K562 (cell line): ENCODE data around the gene SLC6A8. TPM values are rescaled to one million over a fixed set of nuclear protein-coding genes. Genes with fewer than 3 reads are reported as not detected.
A peak's percentile ranks its signal among the peaks of the same experiment; 100 is the strongest.

Experiments
- GTF2F1 ChIP-seq: IDR thresholded peaks from 2 replicates; pipeline ENCODE4 v1.6.1; 2011; ENCODE audit warnings: low read depth, low read length, improper control_type of control experiment
- HMG20B ChIP-seq: fragments of 250-450 bp; sonication (Bioruptor Pico); IDR thresholded peaks from 2 replicates; pipeline ENCODE4 v1.5.0; 2021; ENCODE audit warnings: mild to moderate bottlenecking
- L3MBTL2 ChIP-seq: fragments of 450-650 bp; IDR thresholded peaks from 2 replicates; pipeline ENCODE4 v1.6.1; 2016; ENCODE audit warnings: mild to moderate bottlenecking, moderate library complexity
- MIER1 ChIP-seq: fragments of 450-650 bp; IDR thresholded peaks from 2 replicates; pipeline ENCODE4 v1.6.1; 2016; ENCODE audit warnings: antibody characterized with exemption, mild to moderate bottlenecking, low read depth
- MTF1 ChIP-seq: fragments of 250-450 bp; sonication (Bioruptor Pico); IDR thresholded peaks from 2 replicates; pipeline ENCODE4 v1.9.0; 2021; ENCODE audit warnings: moderate library complexity, mild to moderate bottlenecking, inconsistent platforms, borderline replicate concordance
- SMARCC2 ChIP-seq: fragments of 450-650 bp; IDR thresholded peaks from 2 replicates; pipeline ENCODE4 v1.6.1; 2017; ENCODE audit warnings: antibody characterized with exemption, moderate library complexity, mild to moderate bottlenecking, low read depth
- SREBF2 ChIP-seq: sonication (generic); formaldehyde crosslinking; IDR thresholded peaks from 2 replicates; pipeline ENCODE4 v1.4.0; 2020; ENCODE audit warnings: mild to moderate bottlenecking, missing genetic modification reagents
- TCF7 ChIP-seq: sonication (generic); IDR thresholded peaks from 2 replicates; pipeline ENCODE4 v1.6.1; 2016; ENCODE audit warnings: antibody characterized with exemption, borderline replicate concordance
- ZNF507 ChIP-seq: conservative IDR thresholded peaks from 2 replicates; pipeline ENCODE4 v1.6.1; 2017; ENCODE audit warnings: missing genetic modification characterization, missing compliant biosample characterization
- polyA plus RNA-seq, 8 experiments: library from polyadenylated mRNA; depleted of rRNA in 4 of 8; stranded (reverse) in 5 of 8; unstranded in 3 of 8; fragments of >200 nt; fragmentation: Nextera tagmentation in 2 of 8; fragmentation: Illumina TruSeq in 1 of 8; extraction: Ambion mirVana in 2 of 8; extraction: Trizol in 1 of 8; gene quantifications; 2 replicates each; pipeline versions ENCODE4 v1.2.1 to v1.2.3, GENCODE V29; 2011 to 2014; ENCODE audit warnings: inconsistent platforms in 1 of 8, missing spikeins in 1 of 8
- total RNA-seq, 7 experiments: library from RNA; depleted of rRNA in 6 of 7; stranded (reverse); fragments of >200 nt in 6 of 7; fragmentation: Illumina TruSeq in 2 of 7; extraction: Trizol in 2 of 7; gene quantifications; 2 replicates each; pipeline versions ENCODE4 v1.2.1 to v1.2.3, GENCODE V29; 2011 to 2021; ENCODE audit warnings: low replicate concordance in 1 of 7
- TF ChIP-seq, protein P1 (sequence below), 2 experiments: fragments of 450-650 bp; conservative IDR thresholded peaks; 2 replicates each; pipeline ENCODE4 v1.6.1; 2017; ENCODE audit warnings: mild to moderate bottlenecking in 2 of 2, moderate library complexity in 2 of 2
- TF ChIP-seq, protein P2 (sequence below): fragments of 450-650 bp; IDR thresholded peaks from 2 replicates; pipeline ENCODE4 v1.6.1; 2016; ENCODE audit warnings: low read depth
- TF ChIP-seq, protein P3 (sequence below): sonication (generic); formaldehyde crosslinking; IDR thresholded peaks from 2 replicates; pipeline ENCODE4 v1.5.0; 2020; ENCODE audit warnings: missing genetic modification reagents

SLC6A8 gene
- total and polyA plus RNA-seq, 9 of the 15 experiments (the other 6 are each of a cell fraction or from before 2014, with no cell fraction given): 0.68 to 144 (median 34.3) TPM

- TF ChIP-seq TCF7 (no peak), MIER1 (no peak), ZNF507 (tag) (no peak), HMG20B (CRISPR knock-in tag) (no peak), GTF2F1 (no peak), L3MBTL2 (peak; percentile 76), SMARCC2 (no peak), MTF1 (CRISPR knock-in tag) (no peak), SREBF2 (CRISPR knock-in tag) (no peak)
- TF ChIP-seq, protein P1, sequence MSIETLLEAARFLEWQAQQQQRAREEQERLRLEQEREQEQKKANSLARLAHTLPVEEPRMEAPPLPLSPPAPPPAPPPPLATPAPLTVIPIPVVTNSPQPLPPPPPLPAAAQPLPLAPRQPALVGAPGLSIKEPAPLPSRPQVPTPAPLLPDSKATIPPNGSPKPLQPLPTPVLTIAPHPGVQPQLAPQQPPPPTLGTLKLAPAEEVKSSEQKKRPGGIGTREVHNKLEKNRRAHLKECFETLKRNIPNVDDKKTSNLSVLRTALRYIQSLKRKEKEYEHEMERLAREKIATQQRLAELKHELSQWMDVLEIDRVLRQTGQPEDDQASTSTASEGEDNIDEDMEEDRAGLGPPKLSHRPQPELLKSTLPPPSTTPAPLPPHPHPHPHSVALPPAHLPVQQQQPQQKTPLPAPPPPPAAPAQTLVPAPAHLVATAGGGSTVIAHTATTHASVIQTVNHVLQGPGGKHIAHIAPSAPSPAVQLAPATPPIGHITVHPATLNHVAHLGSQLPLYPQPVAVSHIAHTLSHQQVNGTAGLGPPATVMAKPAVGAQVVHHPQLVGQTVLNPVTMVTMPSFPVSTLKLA (conservative IDR thresholded peaks at IDR 0.05): 0 out of 4 replicates have a peak, but pooled peaks have one; percentile 17 to 21
- TF ChIP-seq, protein P2, sequence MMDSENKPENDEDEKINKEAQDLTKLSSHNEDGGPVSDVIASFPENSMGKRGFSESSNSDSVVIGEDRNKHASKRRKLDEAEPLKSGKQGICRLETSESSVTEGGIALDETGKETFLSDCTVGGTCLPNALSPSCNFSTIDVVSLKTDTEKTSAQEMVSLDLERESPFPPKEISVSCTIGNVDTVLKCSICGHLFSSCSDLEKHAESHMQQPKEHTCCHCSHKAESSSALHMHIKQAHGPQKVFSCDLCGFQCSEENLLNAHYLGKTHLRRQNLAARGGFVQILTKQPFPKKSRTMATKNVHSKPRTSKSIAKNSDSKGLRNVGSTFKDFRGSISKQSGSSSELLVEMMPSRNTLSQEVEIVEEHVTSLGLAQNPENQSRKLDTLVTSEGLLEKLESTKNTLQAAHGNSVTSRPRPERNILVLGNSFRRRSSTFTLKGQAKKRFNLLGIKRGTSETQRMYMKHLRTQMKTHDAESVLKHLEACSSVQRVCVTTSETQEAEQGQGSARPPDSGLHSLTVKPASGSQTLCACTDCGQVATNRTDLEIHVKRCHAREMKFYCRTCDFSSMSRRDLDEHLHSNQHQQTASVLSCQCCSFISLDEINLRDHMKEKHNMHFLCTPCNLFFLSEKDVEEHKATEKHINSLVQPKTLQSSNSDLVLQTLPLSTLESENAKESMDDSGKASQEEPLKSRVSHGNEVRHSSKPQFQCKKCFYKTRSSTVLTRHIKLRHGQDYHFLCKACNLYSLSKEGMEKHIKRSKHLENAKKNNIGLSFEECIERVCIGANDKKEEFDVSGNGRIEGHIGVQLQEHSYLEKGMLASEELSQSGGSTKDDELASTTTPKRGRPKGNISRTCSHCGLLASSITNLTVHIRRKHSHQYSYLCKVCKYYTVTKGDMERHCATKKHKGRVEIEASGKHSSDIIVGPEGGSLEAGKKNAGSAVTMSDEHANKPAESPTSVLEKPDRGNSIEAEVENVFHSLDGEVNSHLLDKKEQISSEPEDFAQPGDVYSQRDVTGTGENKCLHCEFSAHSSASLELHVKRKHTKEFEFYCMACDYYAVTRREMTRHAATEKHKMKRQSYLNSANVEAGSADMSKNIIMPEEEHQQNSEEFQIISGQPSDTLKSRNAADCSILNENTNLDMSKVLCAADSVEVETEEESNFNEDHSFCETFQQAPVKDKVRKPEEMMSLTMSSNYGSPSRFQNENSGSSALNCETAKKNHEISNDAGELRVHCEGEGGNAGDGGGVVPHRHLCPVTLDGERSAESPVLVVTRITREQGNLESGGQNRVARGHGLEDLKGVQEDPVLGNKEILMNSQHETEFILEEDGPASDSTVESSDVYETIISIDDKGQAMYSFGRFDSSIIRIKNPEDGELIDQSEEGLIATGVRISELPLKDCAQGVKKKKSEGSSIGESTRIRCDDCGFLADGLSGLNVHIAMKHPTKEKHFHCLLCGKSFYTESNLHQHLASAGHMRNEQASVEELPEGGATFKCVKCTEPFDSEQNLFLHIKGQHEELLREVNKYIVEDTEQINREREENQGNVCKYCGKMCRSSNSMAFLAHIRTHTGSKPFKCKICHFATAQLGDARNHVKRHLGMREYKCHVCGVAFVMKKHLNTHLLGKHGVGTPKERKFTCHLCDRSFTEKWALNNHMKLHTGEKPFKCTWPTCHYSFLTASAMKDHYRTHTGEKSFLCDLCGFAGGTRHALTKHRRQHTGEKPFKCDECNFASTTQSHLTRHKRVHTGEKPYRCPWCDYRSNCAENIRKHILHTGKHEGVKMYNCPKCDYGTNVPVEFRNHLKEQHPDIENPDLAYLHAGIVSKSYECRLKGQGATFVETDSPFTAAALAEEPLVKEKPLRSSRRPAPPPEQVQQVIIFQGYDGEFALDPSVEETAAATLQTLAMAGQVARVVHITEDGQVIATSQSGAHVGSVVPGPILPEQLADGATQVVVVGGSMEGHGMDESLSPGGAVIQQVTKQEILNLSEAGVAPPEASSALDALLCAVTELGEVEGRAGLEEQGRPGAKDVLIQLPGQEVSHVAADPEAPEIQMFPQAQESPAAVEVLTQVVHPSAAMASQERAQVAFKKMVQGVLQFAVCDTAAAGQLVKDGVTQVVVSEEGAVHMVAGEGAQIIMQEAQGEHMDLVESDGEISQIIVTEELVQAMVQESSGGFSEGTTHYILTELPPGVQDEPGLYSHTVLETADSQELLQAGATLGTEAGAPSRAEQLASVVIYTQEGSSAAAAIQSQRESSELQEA: no peak
- TF ChIP-seq, protein P3, sequence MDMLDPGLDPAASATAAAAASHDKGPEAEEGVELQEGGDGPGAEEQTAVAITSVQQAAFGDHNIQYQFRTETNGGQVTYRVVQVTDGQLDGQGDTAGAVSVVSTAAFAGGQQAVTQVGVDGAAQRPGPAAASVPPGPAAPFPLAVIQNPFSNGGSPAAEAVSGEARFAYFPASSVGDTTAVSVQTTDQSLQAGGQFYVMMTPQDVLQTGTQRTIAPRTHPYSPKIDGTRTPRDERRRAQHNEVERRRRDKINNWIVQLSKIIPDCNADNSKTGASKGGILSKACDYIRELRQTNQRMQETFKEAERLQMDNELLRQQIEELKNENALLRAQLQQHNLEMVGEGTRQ (CRISPR knock-in tag): peak; percentile 4; the same call in 1 of the 2 replicates
Measured at GRCh38 chrX:153643431-153644351, 44.0 kb upstream of the SLC6A8 start (continued).
